AG09319 (cell line): Measurements from ENCODE around the gene THBS2.

ENCODE experiments used
- DNase-seq: peaks from one replicate; pipeline ENCODE4 v3.0.0-alpha.2; 2010; ENCODE audit warnings: low read depth; ENCODE audit errors: extremely low read depth
- CTCF ChIP-seq: IDR thresholded peaks from 2 replicates; pipeline ENCODE4 v1.5.1; 2011; ENCODE audit warnings: low read depth, mild to moderate bottlenecking, inconsistent platforms, low read length, moderate library complexity

THBS2 gene

GRCh38 chr6:169172946-169173345 lies 80.7 kb downstream of the THBS2 start:
- TF ChIP-seq CTCF = no peak
- DNase-seq = no peak

- TF ChIP-seq CTCF = no peak
- DNase-seq = peak; percentile 69
These were observed 81.2 kb downstream of the THBS2 start for GRCh38 chr6:169172456-169172855.

DNA sequence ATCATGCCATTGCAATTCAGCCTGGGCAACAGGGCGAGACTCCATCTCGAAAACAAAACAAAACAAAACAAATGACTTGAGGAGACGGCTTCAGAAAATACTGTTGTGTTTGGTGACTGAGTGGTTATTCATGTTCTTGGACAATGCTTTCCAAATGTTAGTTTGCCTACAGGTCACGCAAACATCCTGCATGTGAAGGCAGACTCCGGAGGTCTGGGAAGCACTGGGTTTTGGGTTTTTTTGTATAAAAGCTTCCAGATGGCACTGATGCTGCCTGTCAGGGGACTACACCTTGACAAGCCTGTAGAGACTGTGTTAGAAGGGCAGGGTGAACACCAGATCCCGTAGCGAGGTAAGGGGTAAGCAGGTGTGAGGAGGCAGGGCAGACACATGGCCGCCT lies 81.7 kb downstream of the THBS2 start:
- no peak for TF ChIP-seq CTCF
- peak; percentile 75 for DNase-seq

DNA sequence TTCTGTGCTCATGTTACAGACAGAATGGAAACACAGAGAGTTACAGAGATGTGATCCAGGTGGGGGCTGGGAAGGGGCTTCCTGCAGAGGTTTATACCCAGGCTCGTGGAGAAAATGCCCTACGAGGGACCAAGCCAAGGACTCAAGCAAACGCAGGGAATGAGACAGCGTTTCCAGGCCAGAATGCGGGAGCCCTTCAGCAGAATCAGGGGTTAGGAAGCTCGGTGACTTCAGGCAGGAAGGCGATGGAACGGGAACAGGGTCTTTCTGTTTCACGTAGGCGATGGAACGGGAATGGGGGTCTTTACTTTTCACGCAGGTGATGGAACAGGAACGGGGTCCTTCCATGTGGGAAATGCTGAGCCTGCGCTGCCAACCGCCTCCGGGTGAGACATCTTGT lies 82.6 kb downstream of the THBS2 start:
- DNase-seq = no peak
- no peak for TF ChIP-seq CTCF

DNA sequence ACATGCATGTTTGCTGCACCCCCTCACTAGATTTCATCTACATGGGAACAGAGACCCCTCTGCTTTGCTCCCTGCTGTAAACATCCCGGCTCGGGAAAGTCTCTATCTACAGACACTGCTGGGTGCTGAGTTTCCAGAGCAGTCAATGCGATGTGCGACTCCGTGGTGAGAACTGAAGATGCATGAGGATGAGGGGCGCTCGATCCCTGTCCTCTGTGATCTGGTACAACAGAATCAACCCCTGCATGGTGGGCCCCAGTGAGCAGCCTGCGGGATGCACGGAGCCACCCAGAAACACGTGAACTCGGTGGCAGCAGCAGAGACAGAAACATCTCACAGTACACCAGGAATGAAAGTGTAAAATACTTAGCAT lies 83.1 kb downstream of the THBS2 start:
- no peak for TF ChIP-seq CTCF
- DNase-seq = no peak

DNA sequence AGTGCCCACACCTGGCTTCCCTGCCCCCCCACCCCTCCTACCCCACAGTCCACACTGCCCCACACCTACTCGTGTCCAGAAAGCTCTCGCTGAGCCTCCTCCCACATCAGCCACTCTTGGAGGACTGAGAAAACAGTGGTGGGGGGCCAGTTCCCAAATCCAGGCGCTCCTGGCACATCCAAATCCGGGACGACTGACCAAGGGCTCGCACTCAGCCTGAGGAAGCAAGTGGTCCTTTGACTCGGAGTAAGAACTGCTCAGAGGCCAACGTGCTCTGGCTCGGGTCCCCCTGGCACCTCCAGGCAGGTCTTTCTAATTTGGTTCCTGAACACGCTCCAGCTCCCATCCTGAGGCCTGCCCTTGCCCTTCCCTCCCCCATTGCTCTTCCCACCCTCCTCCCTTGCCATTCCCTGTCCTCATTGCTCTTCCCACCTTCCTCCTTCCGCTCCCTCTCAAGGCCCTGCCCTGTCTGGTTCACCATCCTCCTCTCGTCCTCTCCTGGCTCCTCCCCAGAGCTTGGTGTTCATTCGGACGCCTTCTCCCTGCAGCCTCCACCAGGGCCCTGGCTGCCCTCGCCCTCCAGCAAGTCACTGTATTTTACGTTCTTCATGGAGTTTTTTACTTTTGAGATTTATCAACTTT lies 83.6 kb downstream of the THBS2 start:
- DNase-seq = no peak
- TF ChIP-seq CTCF = no peak

DNA sequence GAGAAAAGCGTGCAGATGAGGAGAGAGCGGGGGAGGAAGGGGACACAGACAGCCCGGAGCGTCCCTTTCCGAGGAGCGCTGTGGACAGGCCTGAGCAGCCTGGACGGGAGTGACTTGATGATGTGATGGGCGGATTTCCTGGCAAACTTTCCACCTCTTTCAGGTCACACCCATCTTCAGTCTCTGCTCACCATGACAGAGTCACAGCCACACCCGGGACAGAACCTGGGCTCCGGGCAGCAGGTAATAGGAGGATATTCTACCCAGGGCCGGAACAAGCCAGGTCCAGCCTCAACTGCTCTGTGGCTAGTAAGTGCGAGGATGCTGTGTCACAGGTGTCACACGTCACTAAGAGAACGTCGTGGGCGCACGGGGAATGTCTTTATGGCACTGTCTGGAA lies 84.3 kb downstream of the THBS2 start:
- no peak for DNase-seq
- TF ChIP-seq CTCF = no peak
